NCI-H2227 (cell line): ENCODE results near the gene ANKMY1.
"Not testable (repeated sequence)": the region's sequence is repeated elsewhere in the genome, so short reads cannot be mapped to it uniquely, and the experiment has no call there.

ENCODE experiments used
- DNase-seq: peaks from one replicate; lab custom pipeline; 2025; ENCODE audit not compliant: unreplicated experiment; lab: John Stamatoyannopoulos, UW

ANKMY1 gene

GRCh38 chr2:240556553-240557100 is 1.2 kb downstream of the ANKMY1 start:
- DNase-seq = peak; percentile 57

- no peak for DNase-seq
Observed at GRCh38 chr2:240555541-240556250, 2.1 kb downstream of the ANKMY1 start.

- DNase-seq = no peak
Observed at GRCh38 chr2:240554767-240555493, 2.9 kb downstream of the ANKMY1 start.

DNA sequence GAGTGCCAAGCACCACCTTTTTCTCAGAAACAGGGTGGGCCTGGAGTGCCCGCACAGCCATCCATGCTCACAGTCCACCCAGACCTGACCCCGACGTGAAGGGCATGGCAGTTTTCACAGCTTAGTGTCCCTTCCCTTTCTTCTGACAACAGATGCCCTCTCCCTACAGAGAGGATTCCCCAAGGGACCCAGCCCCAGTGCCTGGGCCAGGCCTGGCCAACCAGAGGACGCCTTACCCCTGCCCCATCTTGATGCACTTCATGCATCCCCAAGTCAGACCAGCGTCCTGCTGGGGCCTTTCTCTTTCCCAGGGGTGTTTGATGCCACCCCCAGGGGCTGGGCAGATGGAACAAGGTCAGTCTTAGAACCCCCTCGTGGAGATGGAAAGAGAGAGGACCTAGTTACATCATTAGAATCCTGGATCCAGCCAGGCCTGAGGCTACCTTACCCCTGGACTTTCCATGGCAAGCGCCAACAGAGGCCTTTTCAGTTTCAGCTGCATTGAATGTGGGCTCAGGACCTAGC is 3.8 kb downstream of the ANKMY1 start:
- no peak for DNase-seq

- DNase-seq = no peak
Observed at GRCh38 chr2:240551811-240552210, 6.0 kb downstream of the ANKMY1 start.

GRCh38 chr2:240551288-240551687 is 6.5 kb downstream of the ANKMY1 start:
- DNase-seq = no peak

DNA sequence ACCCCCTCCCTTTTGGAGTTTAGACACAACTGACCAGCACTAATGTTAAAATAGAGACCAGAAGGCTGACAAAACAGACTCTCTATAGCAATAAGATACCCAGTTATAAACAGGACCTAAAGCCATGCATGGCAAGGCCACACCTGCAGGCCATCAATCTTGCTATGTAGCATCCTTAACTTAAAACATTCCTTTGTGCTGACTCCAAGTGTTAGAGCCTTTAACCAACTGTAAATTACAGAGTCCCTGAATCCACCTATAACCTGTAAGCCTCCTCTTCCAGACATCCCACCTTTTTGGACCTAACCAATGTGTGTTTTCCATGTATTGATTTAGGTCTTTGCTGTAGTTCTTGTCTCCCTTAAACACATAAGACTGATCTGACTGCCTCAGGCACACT is 17.9 kb downstream of the ANKMY1 start:
- DNase-seq = no peak

GRCh38 chr2:240539101-240539500 is 18.7 kb downstream of the ANKMY1 start:
- DNase-seq = not testable (repeated sequence)

GRCh38 chr2:240538031-240538780 is 19.6 kb downstream of the ANKMY1 start:
- no peak for DNase-seq

GRCh38 chr2:240532031-240532775 is 25.6 kb downstream of the ANKMY1 start:
- no peak for DNase-seq

GRCh38 chr2:240531038-240531437 is 26.8 kb downstream of the ANKMY1 start:
- no peak for DNase-seq

GRCh38 chr2:240530181-240530580 is 27.6 kb downstream of the ANKMY1 start:
- no peak for DNase-seq

DNA sequence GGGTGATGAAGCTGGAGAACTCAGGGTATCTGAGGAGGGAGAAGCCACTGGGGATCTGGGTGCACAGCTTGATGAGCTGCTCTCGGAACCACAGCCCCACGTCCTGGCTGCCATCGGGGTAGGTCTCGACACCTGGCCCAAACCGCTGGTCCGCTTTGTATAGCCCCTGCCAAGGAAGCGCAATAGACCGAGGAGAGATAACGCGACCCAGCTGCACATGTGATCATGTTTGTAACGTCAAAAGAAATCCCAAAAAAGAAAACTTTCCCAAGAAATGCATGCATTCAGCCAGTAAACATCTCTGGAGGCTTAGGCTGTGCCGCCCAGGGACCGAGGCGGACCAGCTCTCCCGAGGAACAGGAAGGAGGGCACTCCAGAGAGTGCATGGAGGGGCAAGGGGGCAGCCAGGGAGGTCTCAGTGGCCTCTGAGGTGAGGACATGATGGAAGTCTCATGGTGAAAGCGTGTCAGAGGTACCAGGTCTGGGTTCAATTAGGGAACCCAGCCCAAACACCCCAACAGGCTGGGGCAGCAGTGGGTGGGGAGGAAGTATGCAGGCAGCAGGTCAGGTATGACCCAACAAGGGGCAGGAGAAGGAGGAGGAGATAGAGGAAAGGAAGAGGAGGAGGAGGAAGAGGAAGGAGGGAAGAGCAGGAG is 28.3 kb downstream of the ANKMY1 start:
- DNase-seq = no peak

- DNase-seq = no peak
Observed at GRCh38 chr2:240528406-240529040, 29.3 kb downstream of the ANKMY1 start.

- no peak for DNase-seq
Observed at GRCh38 chr2:240527153-240527750, 30.5 kb downstream of the ANKMY1 start.

DNA sequence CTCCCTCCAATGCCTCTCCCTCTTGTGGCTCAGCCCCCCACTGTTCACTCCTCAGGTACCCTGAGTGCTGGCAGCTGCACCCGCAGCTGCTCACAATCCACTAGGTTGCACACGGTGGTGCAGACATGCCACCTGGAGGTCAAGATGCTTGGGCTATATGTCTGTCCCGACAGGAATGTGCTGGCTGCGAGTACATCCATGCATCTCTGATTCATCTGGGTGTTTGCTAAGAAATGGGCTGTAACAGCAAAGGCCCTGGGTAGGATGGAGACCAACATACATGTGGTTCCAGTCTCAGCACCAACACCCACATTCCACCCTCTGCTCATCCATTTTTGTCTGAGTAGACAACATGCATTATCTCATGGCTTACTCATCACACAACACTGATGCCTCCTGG is 31.3 kb downstream of the ANKMY1 start:
- no peak for DNase-seq

DNA sequence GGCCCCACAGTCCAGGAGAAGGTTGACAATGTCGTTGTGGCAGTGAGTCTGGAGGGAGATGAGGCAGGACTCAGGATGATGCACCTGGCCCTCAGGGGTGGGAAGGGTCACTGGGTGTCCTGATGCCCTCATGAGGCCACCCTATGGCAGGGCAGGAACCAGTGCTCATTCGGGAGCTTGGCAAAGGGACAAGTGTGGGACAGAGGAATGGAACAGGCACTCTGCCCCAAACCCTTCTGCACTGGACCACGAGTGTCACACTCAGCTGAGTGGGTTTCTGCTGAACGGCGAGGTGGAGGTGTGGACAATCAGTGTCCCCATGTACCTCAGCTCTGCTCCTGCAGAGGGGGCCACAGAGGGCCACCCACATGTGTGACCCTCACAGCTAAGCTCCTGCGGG is 32.0 kb downstream of the ANKMY1 start:
- DNase-seq = no peak

GRCh38 chr2:240524963-240525718 is 32.6 kb downstream of the ANKMY1 start:
- DNase-seq = no peak
